NCI-H226 (cell line): ENCODE results near the gene NDUFAF8.

ENCODE experiments used
- DNase-seq: peaks from one replicate; pipeline ENCODE4 v3.0.0-alpha.2; 2015

Gene NDUFAF8

GRCh38 chr17:81200695-81201580 lies 38.2 kb upstream of the NDUFAF8 start:
- peak; percentile 51 for DNase-seq

- no peak for DNase-seq
These were observed 36.8 kb upstream of the NDUFAF8 start for GRCh38 chr17:81202318-81202717.

GRCh38 chr17:81203136-81203535 lies 36.0 kb upstream of the NDUFAF8 start:
- DNase-seq: no peak

- DNase-seq: no peak
These were observed 34.5 kb upstream of the NDUFAF8 start for GRCh38 chr17:81204578-81204977.

GRCh38 chr17:81206166-81206565 lies 33.0 kb upstream of the NDUFAF8 start:
- DNase-seq: no peak

- DNase-seq: no peak
These were observed 32.5 kb upstream of the NDUFAF8 start for GRCh38 chr17:81206657-81207056.

GRCh38 chr17:81207610-81208581 lies 31.2 kb upstream of the NDUFAF8 start:
- DNase-seq: no peak

- no peak for DNase-seq
These were observed 30.5 kb upstream of the NDUFAF8 start for GRCh38 chr17:81208651-81209050.

- DNase-seq: no peak
These were observed 30.0 kb upstream of the NDUFAF8 start for GRCh38 chr17:81209141-81209540.

GRCh38 chr17:81210466-81210865 lies 28.7 kb upstream of the NDUFAF8 start:
- DNase-seq: no peak

GRCh38 chr17:81210868-81211267 lies 28.2 kb upstream of the NDUFAF8 start:
- DNase-seq: no peak

- no peak for DNase-seq
These were observed 26.8 kb upstream of the NDUFAF8 start for GRCh38 chr17:81212365-81212764.

- DNase-seq: no peak
These were observed 25.1 kb upstream of the NDUFAF8 start for GRCh38 chr17:81213978-81214377.

- DNase-seq: no peak
These were observed 21.6 kb upstream of the NDUFAF8 start for GRCh38 chr17:81217491-81217890.

- no peak for DNase-seq
These were observed 20.7 kb upstream of the NDUFAF8 start for GRCh38 chr17:81218459-81218858.

GRCh38 chr17:81218991-81219390 lies 20.1 kb upstream of the NDUFAF8 start:
- no peak for DNase-seq

- DNase-seq: no peak
These were observed 19.5 kb upstream of the NDUFAF8 start for GRCh38 chr17:81219476-81220180.

GRCh38 chr17:81221371-81221841 lies 17.7 kb upstream of the NDUFAF8 start:
- DNase-seq: no peak

- no peak for DNase-seq
These were observed 17.1 kb upstream of the NDUFAF8 start for GRCh38 chr17:81221842-81222619.

- no peak for DNase-seq
These were observed 16.6 kb upstream of the NDUFAF8 start for GRCh38 chr17:81222620-81222905.

- peak; percentile 96 for DNase-seq
These were observed 16.0 kb upstream of the NDUFAF8 start, which contains the start of gene CEP131 for GRCh38 chr17:81222906-81223761. Gene CEP131, minus strand, starts transcription at chr17:81222965. Its CDS starts 2,909 bp downstream, at chr17:81220056.
